SK-N-SH (cell line): ENCODE results near the gene IL27RA. TPM values are rescaled to one million over a fixed set of nuclear protein-coding genes. Genes with fewer than 3 reads are reported as not detected.

ENCODE experiments used
- CTCF ChIA-PET: fragments of 300-600, 350-600 bp; formaldehyde crosslinking; extraction: SDS; loops from one replicate; lab custom pipeline; 2021; lab: Yijun Ruan, JAX
- POLR2A ChIA-PET: fragments of 350-600 bp; sonication (Branson Sonifier 250); formaldehyde crosslinking; extraction: SDS; loops from one replicate; lab custom pipeline; 2020; ENCODE audit warnings: antibody characterized with exemption, inconsistent platforms; lab: Yijun Ruan, JAX
- DNase-seq: peaks from one replicate; pipeline ENCODE4 v3.0.0; 2012
- H2AFZ ChIP-seq: fragments of 200-600 bp; sonication (generic); 2 replicates; pipeline ENCODE4 v1.8.1; 2016; ENCODE audit warnings: antibody characterized with exemption, mild to moderate bottlenecking, low read depth
- H3F3A ChIP-seq: fragments of 200-600 bp; sonication (generic); replicated peaks from 2 replicates; pipeline ENCODE3; 2016; ENCODE audit warnings: antibody characterized with exemption, mild to moderate bottlenecking; ENCODE audit not compliant: insufficient read depth
- H3K27ac ChIP-seq, 2 experiments: fragments of 200-500 bp in 1 of 2; fragments of 200-600 bp in 1 of 2; sonication (Bioruptor generic) in 1 of 2; sonication (generic), shearing (Covaris generic) in 1 of 2; 2 replicates each; pipeline versions ENCODE4 v1.5.1 to v1.6.1; 2014 to 2016; ENCODE audit warnings: low read depth in 2 of 2, inconsistent platforms in 1 of 2, low read length in 1 of 2, mild to moderate bottlenecking in 1 of 2, mixed read lengths in 1 of 2
- H3K27me3 ChIP-seq: fragments of 200-600 bp; sonication (generic), shearing (Covaris generic); 2 replicates; pipeline ENCODE4 v1.6.1; 2016; ENCODE audit warnings: mixed run types; ENCODE audit not compliant: insufficient read depth
- H3K36me3 ChIP-seq, 2 experiments: fragments of 200-500 bp in 1 of 2; fragments of 200-600 bp in 1 of 2; sonication (Bioruptor generic) in 1 of 2; sonication (generic) in 1 of 2; replicated peaks in 1 of 2; 2 replicates each; pipeline versions ENCODE3 to v1.5.1; 2014 to 2016; ENCODE audit warnings: low read length in 1 of 2, mild to moderate bottlenecking in 1 of 2; ENCODE audit not compliant: insufficient read depth in 2 of 2, control insufficient read depth in 1 of 2
- H3K4me1 ChIP-seq, 2 experiments: fragments of 200-500 bp in 1 of 2; fragments of 200-600 bp in 1 of 2; sonication (Bioruptor generic) in 1 of 2; sonication (generic), shearing (Covaris generic) in 1 of 2; 2 replicates each; pipeline versions ENCODE4 v1.5.1 to v1.6.1; 2014 to 2016; ENCODE audit warnings: low read depth in 1 of 2, low read length in 1 of 2, mixed run types in 1 of 2; ENCODE audit not compliant: insufficient read depth in 2 of 2, control insufficient read depth in 1 of 2
- H3K4me2 ChIP-seq: fragments of 200-600 bp; sonication (generic), shearing (Covaris generic); 2 replicates; pipeline ENCODE4 v1.6.1; 2017; ENCODE audit warnings: mixed run types
- H3K4me3 ChIP-seq, 2 experiments: fragments of 200-500 bp in 1 of 2; fragments of 200-600 bp in 1 of 2; sonication (Bioruptor generic) in 1 of 2; sonication (generic), shearing (Covaris generic) in 1 of 2; 2 replicates each; pipeline versions ENCODE4 v1.5.1 to v1.8.1; 2014 to 2016; ENCODE audit warnings: low read depth in 2 of 2, inconsistent platforms in 1 of 2, low read length in 1 of 2, mild to moderate bottlenecking in 1 of 2, mixed read lengths in 1 of 2, moderate library complexity in 1 of 2
- H3K79me2 ChIP-seq: fragments of 200-600 bp; sonication (generic); 2 replicates; pipeline ENCODE4 v1.8.1; 2017; ENCODE audit warnings: mild to moderate bottlenecking; ENCODE audit not compliant: insufficient read depth
- H3K9ac ChIP-seq: fragments of 200-600 bp; sonication (generic); 2 replicates; pipeline ENCODE4 v1.6.1; 2017; ENCODE audit warnings: mixed run types
- H3K9me2 ChIP-seq: fragments of 200-600 bp; sonication (generic); 2 replicates; pipeline ENCODE4 v1.6.1; 2017; ENCODE audit warnings: mixed run types
- H3K9me3 ChIP-seq: fragments of 200-600 bp; sonication (generic); 2 replicates; pipeline ENCODE4 v1.6.1; 2017; ENCODE audit warnings: mixed run types, mild to moderate bottlenecking, moderate library complexity
- H4K20me1 ChIP-seq: fragments of 200-600 bp; sonication (generic); 2 replicates; pipeline ENCODE4 v1.6.1; 2017; ENCODE audit warnings: mild to moderate bottlenecking, mixed run types; ENCODE audit not compliant: insufficient read depth
- CHD2 ChIP-seq: fragments of 150-350 bp; IDR thresholded peaks from 2 replicates; pipeline ENCODE4 v1.6.1; 2018; ENCODE audit warnings: low read length; ENCODE audit not compliant: partially characterized antibody
- EP300 ChIP-seq, 2 experiments: IDR thresholded peaks; 2 replicates each; pipeline versions ENCODE4 v1.4.0 to v1.6.1; 2012; ENCODE audit warnings: borderline replicate concordance in 1 of 2, low read depth in 1 of 2, low read length in 1 of 2
- EZH2phosphoT487 ChIP-seq: fragments of 200-600 bp; sonication (generic); IDR thresholded peaks from 2 replicates; pipeline ENCODE4 v1.6.1; 2017; ENCODE audit warnings: low read depth, mixed run types, mild to moderate bottlenecking, antibody characterized with exemption, moderate library complexity, borderline replicate concordance
- FOSL2 ChIP-seq: IDR thresholded peaks from 2 replicates; pipeline ENCODE4 v1.4.0; 2012; ENCODE audit warnings: low read depth, mild to moderate bottlenecking, moderate library complexity, borderline replicate concordance
- GATA2 ChIP-seq: sonication (generic); formaldehyde crosslinking; IDR thresholded peaks from 2 replicates; pipeline ENCODE4 v1.5.0; 2020; ENCODE audit warnings: mild to moderate bottlenecking, missing genetic modification reagents
- JUND ChIP-seq: IDR thresholded peaks from 2 replicates; pipeline ENCODE4 v1.4.0; 2012
- MEF2A ChIP-seq: IDR thresholded peaks from 2 replicates; pipeline ENCODE4 v1.4.0; 2012; ENCODE audit warnings: low read depth, borderline replicate concordance
- MXI1 ChIP-seq: IDR thresholded peaks from 2 replicates; pipeline ENCODE4 v1.6.1; 2012; ENCODE audit warnings: mild to moderate bottlenecking, low read depth, low read length, improper control_type of control experiment
- NFIC ChIP-seq: IDR thresholded peaks from 2 replicates; pipeline ENCODE4 v1.4.0; 2012; ENCODE audit warnings: borderline replicate concordance
- NRF1 ChIP-seq: IDR thresholded peaks from 2 replicates; pipeline ENCODE4 v1.6.1; 2012; ENCODE audit warnings: low read depth, mild to moderate bottlenecking, low read length
- POLR2AphosphoS5 ChIP-seq: IDR thresholded peaks from 2 replicates; pipeline ENCODE4 v1.6.1; 2012; ENCODE audit warnings: low read depth, low read length
- SIN3A ChIP-seq: IDR thresholded peaks from 2 replicates; pipeline ENCODE4 v1.6.1; 2012; ENCODE audit warnings: low read depth, mild to moderate bottlenecking, low read length, moderate library complexity, borderline replicate concordance
- TEAD4 ChIP-seq: IDR thresholded peaks from 2 replicates; pipeline ENCODE4 v1.4.0; 2012; ENCODE audit warnings: mild to moderate bottlenecking, borderline replicate concordance; ENCODE audit not compliant: insufficient read depth
- WGBS: methylation state at CpG from one replicate; pipeline ENCODE4 v1.1.6; 2017; ENCODE audit warnings: low lambda C conversion rate; 5-methylcytosine and 5-hydroxymethylcytosine counted together
- polyA plus RNA-seq, 3 experiments: library from polyadenylated mRNA; depleted of rRNA; stranded (reverse); fragments of >200 nt; gene quantifications; 2 replicates each; pipeline ENCODE4 v1.2.3, GENCODE V29; 2012
- TF ChIP-seq, protein P1 (sequence below): fragments of 200-600 bp; sonication (generic); IDR thresholded peaks from 2 replicates; pipeline ENCODE4 v1.6.1; 2017; ENCODE audit warnings: antibody characterized with exemption, mild to moderate bottlenecking, moderate library complexity
- TF ChIP-seq, protein P2 (sequence below): IDR thresholded peaks from 2 replicates; pipeline ENCODE4 v1.4.0; 2012; ENCODE audit warnings: low read depth, borderline replicate concordance
- TF ChIP-seq, protein P3 (sequence below): IDR thresholded peaks from 2 replicates; pipeline ENCODE4; 2012
- TF ChIP-seq, protein P4 (sequence below): IDR thresholded peaks from 2 replicates; pipeline ENCODE4 v1.6.1; 2012; ENCODE audit warnings: mild to moderate bottlenecking, low read depth, low read length, moderate library complexity

The IL27RA gene
- polyA plus RNA-seq, 1 of the 3 experiments (the other 2 are of a cell fraction) = 9.3 TPM

DNA sequence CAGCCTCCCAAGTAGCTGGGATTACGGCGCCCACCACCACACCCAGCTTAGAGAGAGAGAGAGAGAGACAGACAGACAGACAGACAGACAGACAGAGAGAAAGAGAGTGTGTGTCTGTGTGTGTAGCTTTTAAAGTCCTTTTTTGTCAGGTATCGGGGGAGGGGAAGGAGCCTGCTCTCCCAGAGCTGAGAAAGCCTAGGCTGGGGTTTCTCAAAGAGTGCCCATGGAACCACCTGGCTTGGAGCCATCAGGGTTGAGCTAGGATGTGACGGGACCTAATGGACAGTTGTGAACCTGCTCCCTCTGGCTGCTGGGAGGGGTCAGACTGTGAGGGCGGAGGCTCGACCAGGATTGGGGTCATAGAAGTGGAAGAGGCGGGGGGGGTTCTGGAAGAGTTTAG, 42.1 kb upstream of the IL27RA start:
- Histone ChIP-seq H3K36me3 (no peaks in the 10 kb centered on the region), H4K20me1 (no peaks in the 10 kb centered on the region), H3K79me2 (no peaks in the 10 kb centered on the region), H3K9ac (no peak overlapping the region), H3K9me2 (no peaks in the 10 kb centered on the region), H3K4me2 (no peak overlapping the region), H3K27me3 (no peaks in the 10 kb centered on the region), H3K9me3 (no peaks in the 10 kb centered on the region), H3F3A (peaks cover 13% of the 10 kb centered on the region), H2AFZ (no peak overlapping the region), H3K4me1 (peaks cover 16 to 32% of the 10 kb centered on the region in 2 experiments; a peak in 3 of 4 replicates), H3K4me3 (no peak overlapping the region), H3K27ac (no peak overlapping the region)
- WGBS = 92% methylated on average over 7 of the region's 7 CpGs
- DNase-seq = no peak
- TF ChIP-seq MXI1 (no peak), GATA2 (CRISPR knock-in tag) (no peak), TEAD4 (no peak), NFIC (no peak), SIN3A (no peak), EP300 (IDR thresholded peaks at IDR 0.05; ENCODE audit: borderline replicate concordance in 1 of 2, low read depth in 1 of 2, low read length in 1 of 2) (no peak), POLR2AphosphoS5 (no peak), CHD2 (no peak), JUND (no peak), FOSL2 (no peak), EZH2phosphoT487 (no peak), NRF1 (no peak), MEF2A (no peak)
- TF ChIP-seq, protein P1, sequence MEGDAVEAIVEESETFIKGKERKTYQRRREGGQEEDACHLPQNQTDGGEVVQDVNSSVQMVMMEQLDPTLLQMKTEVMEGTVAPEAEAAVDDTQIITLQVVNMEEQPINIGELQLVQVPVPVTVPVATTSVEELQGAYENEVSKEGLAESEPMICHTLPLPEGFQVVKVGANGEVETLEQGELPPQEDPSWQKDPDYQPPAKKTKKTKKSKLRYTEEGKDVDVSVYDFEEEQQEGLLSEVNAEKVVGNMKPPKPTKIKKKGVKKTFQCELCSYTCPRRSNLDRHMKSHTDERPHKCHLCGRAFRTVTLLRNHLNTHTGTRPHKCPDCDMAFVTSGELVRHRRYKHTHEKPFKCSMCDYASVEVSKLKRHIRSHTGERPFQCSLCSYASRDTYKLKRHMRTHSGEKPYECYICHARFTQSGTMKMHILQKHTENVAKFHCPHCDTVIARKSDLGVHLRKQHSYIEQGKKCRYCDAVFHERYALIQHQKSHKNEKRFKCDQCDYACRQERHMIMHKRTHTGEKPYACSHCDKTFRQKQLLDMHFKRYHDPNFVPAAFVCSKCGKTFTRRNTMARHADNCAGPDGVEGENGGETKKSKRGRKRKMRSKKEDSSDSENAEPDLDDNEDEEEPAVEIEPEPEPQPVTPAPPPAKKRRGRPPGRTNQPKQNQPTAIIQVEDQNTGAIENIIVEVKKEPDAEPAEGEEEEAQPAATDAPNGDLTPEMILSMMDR = no peak
- TF ChIP-seq, protein P2, sequence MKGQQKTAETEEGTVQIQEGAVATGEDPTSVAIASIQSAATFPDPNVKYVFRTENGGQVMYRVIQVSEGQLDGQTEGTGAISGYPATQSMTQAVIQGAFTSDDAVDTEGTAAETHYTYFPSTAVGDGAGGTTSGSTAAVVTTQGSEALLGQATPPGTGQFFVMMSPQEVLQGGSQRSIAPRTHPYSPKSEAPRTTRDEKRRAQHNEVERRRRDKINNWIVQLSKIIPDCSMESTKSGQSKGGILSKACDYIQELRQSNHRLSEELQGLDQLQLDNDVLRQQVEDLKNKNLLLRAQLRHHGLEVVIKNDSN = no peak
- TF ChIP-seq, protein P3, sequence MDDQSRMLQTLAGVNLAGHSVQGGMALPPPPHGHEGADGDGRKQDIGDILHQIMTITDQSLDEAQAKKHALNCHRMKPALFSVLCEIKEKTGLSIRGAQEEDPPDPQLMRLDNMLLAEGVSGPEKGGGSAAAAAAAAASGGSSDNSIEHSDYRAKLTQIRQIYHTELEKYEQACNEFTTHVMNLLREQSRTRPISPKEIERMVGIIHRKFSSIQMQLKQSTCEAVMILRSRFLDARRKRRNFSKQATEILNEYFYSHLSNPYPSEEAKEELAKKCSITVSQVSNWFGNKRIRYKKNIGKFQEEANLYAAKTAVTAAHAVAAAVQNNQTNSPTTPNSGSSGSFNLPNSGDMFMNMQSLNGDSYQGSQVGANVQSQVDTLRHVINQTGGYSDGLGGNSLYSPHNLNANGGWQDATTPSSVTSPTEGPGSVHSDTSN = no peak
- TF ChIP-seq, protein P4, sequence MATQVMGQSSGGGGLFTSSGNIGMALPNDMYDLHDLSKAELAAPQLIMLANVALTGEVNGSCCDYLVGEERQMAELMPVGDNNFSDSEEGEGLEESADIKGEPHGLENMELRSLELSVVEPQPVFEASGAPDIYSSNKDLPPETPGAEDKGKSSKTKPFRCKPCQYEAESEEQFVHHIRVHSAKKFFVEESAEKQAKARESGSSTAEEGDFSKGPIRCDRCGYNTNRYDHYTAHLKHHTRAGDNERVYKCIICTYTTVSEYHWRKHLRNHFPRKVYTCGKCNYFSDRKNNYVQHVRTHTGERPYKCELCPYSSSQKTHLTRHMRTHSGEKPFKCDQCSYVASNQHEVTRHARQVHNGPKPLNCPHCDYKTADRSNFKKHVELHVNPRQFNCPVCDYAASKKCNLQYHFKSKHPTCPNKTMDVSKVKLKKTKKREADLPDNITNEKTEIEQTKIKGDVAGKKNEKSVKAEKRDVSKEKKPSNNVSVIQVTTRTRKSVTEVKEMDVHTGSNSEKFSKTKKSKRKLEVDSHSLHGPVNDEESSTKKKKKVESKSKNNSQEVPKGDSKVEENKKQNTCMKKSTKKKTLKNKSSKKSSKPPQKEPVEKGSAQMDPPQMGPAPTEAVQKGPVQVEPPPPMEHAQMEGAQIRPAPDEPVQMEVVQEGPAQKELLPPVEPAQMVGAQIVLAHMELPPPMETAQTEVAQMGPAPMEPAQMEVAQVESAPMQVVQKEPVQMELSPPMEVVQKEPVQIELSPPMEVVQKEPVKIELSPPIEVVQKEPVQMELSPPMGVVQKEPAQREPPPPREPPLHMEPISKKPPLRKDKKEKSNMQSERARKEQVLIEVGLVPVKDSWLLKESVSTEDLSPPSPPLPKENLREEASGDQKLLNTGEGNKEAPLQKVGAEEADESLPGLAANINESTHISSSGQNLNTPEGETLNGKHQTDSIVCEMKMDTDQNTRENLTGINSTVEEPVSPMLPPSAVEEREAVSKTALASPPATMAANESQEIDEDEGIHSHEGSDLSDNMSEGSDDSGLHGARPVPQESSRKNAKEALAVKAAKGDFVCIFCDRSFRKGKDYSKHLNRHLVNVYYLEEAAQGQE = no peak
- CTCF ChIA-PET = interaction anchor here (1.7 kb wide), 1 partner anchor 12 kb away, joined by 5 read pairs; no protein-coding TSS in a partner anchor
- POLR2A ChIA-PET = no interaction called here
